Superior temporal gyrus (tissue), 1 donor: Measurements from ENCODE around the gene ATL2.

Source experiments
- DNase-seq: peaks from one replicate; pipeline ENCODE4 v3.0.0-alpha.2; 2016; ENCODE audit errors: extremely low spot score

ATL2 gene

GRCh38 chr2:38248707-38249106 is 128.4 kb downstream of the ATL2 start:
- DNase-seq: no peak

GRCh38 chr2:38248255-38248654 is 128.8 kb downstream of the ATL2 start:
- no peak for DNase-seq

GRCh38 chr2:38246105-38246504 is 131.0 kb downstream of the ATL2 start:
- no peak for DNase-seq

GRCh38 chr2:38245114-38245641 is 131.9 kb downstream of the ATL2 start:
- no peak for DNase-seq

GRCh38 chr2:38244301-38244700 is 132.8 kb downstream of the ATL2 start:
- DNase-seq: no peak
